ENCODE data around the gene SH3BP2.
"Not testable (repeated sequence)": the region's sequence is repeated elsewhere in the genome, so short reads cannot be mapped to it uniquely, and the experiment has no call there.

Gene SH3BP2

DNA sequence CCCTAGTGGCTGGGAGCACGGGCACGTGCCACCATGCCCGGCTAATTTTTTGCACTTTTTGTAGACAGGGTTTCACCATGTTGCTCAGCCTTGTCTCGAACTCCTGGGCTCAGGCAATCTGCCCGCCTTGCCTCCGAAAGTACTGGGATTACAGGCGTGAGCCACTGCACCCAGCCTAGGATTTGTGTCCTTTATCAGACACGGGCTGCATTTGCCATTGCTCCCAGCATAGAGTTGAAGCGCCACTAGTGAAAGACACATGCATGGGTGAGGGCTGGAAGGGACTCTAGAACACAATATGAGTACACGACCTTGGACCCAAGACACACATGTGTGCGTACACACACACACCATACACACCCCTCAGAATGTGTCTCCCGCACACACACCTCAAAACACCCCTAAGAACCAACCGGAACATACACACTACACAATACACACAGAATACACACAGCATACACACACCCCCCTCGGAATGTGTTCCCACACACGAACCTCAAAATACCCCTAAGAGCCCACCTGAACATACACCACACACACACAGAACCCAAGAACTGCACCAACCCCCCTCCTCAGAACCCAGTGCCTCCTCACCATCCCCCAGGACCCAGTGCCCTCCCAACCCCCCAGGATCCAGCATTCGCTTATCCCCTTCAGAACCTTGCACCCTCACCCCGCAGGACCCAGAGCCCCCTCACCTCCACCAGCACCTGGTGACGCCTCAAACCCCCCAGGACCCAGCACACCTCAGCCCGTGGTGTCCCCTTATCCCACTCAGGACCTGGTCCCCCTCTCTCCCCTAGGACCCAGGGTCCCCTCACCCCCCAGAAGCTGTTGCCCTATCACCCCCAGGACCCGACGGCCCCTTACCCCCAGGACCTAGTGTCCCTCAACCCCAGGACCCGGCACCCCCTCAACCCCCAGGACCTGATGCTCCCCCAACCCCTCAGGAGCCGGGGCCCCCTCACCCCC lies 37.8 kb upstream of the SH3BP2 start:
- FAIRE-seq, result peak; percentile 40
- no peak for DNase-seq (ENCODE audit: insufficient read length)
- no peak for TF ChIP-seq POLR2AphosphoS5 (IDR thresholded peaks at IDR 0.05; ENCODE audit: low read depth, low read length)
- no peak for TF ChIP-seq POLR2A (IDR thresholded peaks at IDR 0.05; ENCODE audit: low read depth, low read length)
- TF ChIP-seq TAF1 (IDR thresholded peaks at IDR 0.05; ENCODE audit: borderline replicate concordance, low read depth, low read length), result no peak

GRCh38 chr4:2755821-2756690 lies 36.8 kb upstream of the SH3BP2 start, which contains the start of gene TNIP2:
Gene TNIP2, minus strand, starts transcription at chr4:2756336. Its CDS starts 47 bp downstream, at chr4:2756289.
- peak; percentile 93 for DNase-seq (ENCODE audit: insufficient read length)
- peak; percentile 87 for FAIRE-seq
- TF ChIP-seq POLR2AphosphoS5 (IDR thresholded peaks at IDR 0.05; ENCODE audit: low read depth, low read length) (peak; percentile 49; the same call in 1 of the 2 replicates), POLR2A (IDR thresholded peaks at IDR 0.05; ENCODE audit: low read depth, low read length) (peak; percentile 75), TAF1 (IDR thresholded peaks at IDR 0.05; ENCODE audit: borderline replicate concordance, low read depth, low read length) (no peak)

- FAIRE-seq (peak; percentile 48), DNase-seq (ENCODE audit: insufficient read length) (no peak)
- TF ChIP-seq POLR2AphosphoS5 (IDR thresholded peaks at IDR 0.05; ENCODE audit: low read depth, low read length), result no peak
- no peak for TF ChIP-seq TAF1 (IDR thresholded peaks at IDR 0.05; ENCODE audit: borderline replicate concordance, low read depth, low read length)
- no peak for TF ChIP-seq POLR2A (IDR thresholded peaks at IDR 0.05; ENCODE audit: low read depth, low read length)
These were observed 36.1 kb upstream of the SH3BP2 start for GRCh38 chr4:2756691-2757350.

DNA sequence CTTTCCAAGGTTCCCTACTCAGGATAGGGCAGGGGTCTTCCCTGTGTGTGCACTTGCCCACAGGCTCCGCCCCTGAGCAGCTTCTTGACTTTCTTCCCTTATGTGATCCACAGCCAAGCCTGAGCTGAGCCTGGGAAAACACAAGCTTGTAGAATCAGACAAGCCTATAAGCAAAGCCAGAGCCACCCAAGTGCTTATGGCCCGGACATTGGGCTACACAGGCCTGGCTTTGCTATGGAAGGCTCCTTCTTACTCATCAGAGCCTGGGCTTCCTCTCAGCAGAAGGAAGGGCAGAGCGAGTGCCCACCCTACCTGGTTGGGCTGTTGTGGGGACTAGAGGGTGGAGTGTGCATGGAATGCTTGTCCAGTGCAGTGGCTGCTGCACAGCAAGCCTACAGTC lies 35.5 kb upstream of the SH3BP2 start:
- DNase-seq (ENCODE audit: insufficient read length) (no peak), FAIRE-seq (no peak)
- no peak for TF ChIP-seq POLR2A (IDR thresholded peaks at IDR 0.05; ENCODE audit: low read depth, low read length)

DNA sequence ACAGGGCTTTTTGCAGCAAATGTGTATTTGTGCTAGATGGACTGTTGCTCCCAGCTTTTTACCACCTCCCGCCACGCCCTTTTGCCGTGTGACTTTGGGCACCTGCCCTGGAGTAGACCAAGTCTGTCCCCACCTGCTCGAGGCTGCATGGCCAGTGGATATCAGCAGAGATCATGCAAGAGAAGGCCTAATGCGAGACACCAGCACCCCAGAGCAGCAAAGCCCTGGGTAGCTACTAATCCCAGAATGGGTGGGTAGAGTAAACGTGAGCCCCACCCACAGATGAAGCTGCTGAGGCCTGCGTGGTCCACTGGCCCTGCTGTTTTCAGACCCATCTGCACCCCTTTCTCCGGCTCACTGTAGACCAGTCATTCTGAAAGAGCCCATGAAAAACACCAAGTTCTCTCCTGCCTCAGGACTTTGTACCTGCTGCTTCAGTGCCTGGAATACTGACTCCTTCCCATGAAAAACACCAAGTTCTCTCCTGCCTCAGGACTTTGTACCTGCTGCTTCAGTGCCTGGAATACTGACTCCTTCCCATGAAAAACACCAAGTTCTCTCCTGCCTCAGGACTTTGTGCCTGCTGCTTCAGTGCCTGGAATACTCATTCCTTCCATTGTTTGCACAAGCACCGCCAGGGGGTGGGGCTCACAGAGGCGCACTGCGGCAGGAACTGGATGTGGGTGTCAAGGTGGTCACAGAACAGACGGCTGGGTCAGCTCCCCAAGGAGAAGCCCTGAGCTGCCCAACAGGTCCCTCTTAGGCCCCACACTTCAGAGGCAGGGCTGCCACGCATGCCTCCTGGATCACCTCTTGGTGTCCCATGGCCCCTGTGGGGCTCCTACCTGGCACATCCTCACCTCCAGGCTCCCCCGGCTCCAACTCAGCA lies 31.6 kb upstream of the SH3BP2 start:
- no peak for DNase-seq (ENCODE audit: insufficient read length)
- no peak for FAIRE-seq
- TF ChIP-seq POLR2AphosphoS5 (IDR thresholded peaks at IDR 0.05; ENCODE audit: low read depth, low read length) (no peak), TAF1 (IDR thresholded peaks at IDR 0.05; ENCODE audit: borderline replicate concordance, low read depth, low read length) (no peak), POLR2A (IDR thresholded peaks at IDR 0.05; ENCODE audit: low read depth, low read length) (no peak)

DNA sequence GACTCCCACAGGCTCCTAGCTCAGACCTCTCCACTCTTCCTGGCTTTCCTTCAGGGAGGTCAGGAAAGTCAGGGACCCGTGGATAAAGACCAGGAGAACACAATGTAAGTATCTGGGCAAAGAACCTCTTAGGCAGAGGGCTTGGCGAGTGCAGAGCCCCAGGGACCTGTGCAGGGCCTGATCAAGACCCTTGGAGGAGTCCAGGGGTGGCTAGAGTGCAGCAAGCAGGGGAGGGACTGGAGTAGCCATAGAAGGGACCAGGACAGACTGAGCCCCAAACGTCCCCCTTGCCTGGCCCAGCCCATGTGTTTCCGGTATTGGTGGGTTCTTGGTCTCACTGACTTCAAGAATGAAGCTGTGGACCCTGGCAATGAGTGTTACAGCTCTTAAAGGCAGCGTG lies 30.8 kb upstream of the SH3BP2 start:
- no peak for DNase-seq (ENCODE audit: insufficient read length)
- FAIRE-seq, result no peak
- no peak for TF ChIP-seq POLR2A (IDR thresholded peaks at IDR 0.05; ENCODE audit: low read depth, low read length)
- TF ChIP-seq TAF1 (IDR thresholded peaks at IDR 0.05; ENCODE audit: borderline replicate concordance, low read depth, low read length), result no peak
- TF ChIP-seq POLR2AphosphoS5 (IDR thresholded peaks at IDR 0.05; ENCODE audit: low read depth, low read length), result no peak

- not testable (repeated sequence) for FAIRE-seq; DNase-seq (ENCODE audit: insufficient read length)
These were observed 30.2 kb upstream of the SH3BP2 start for GRCh38 chr4:2762486-2763370.

DNA sequence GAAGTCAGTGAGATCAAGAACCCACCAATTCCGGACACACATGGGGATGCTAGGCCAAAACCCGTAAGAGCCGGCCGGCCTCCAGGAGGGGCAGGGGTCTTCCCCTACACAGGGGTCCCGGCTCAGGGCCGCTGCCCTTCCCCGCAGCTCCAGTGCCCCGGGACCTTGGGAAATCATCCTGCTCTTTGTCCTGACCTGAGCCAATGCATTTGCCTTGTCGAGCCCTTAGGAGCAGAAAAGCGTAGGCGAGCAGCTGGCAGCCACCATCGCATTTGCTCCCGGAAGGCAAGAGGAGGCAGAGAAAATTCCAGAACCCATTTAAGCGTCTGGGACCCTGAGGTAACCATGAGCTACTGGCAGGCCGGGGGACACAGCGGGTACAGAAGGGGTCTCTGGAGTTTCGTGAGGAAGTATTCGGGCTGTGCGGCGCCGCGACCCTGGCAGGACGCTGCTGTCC lies 29.3 kb upstream of the SH3BP2 start:
- no peak for FAIRE-seq
- TF ChIP-seq POLR2A (IDR thresholded peaks at IDR 0.05; ENCODE audit: low read depth, low read length) (no peak), POLR2AphosphoS5 (IDR thresholded peaks at IDR 0.05; ENCODE audit: low read depth, low read length) (no peak), TAF1 (IDR thresholded peaks at IDR 0.05; ENCODE audit: borderline replicate concordance, low read depth, low read length) (no peak)
- DNase-seq (ENCODE audit: insufficient read length), result no peak

DNA sequence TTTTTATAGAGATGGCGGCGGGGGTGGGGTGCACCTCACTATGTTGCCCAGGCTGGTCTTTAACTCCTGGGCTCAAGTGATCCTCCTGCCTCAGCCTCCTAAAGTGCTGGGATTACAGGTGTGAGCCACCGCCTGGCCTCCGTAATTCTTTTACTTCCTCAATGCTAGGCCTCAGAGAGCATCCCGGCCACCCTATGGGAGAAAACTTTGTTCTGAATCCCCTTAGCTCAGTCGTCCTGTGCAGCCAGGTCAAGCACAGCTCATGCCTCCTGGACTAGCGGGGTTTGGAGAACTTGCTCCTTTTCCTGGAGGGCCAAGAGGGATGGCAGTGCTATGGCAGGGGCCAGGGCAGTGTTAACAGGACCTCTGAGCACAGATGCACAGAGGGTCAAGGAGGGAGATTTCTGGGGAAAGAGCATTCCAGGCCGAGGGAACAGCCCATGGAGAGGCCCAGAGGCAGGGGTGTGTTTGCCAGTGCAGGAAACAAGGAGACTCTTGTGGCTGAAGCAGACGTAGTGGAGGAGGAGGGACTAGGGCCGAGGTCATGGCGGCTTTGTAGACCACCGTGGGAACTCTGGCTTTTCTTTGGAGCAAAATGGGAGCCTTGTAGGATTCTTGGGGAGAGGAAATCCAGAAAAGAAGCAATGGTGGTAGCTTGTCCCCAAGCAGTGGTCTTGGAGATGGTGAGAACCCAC lies 26.9 kb upstream of the SH3BP2 start:
- FAIRE-seq (no peak), DNase-seq (ENCODE audit: insufficient read length) (no peak)
- TF ChIP-seq POLR2AphosphoS5 (IDR thresholded peaks at IDR 0.05; ENCODE audit: low read depth, low read length), result no peak
- TF ChIP-seq POLR2A (IDR thresholded peaks at IDR 0.05; ENCODE audit: low read depth, low read length), result no peak
- TF ChIP-seq TAF1 (IDR thresholded peaks at IDR 0.05; ENCODE audit: borderline replicate concordance, low read depth, low read length), result no peak
